ENCODE measurements around the gene CCDC15. TPM values are rescaled to one million over a fixed set of nuclear protein-coding genes. Genes with fewer than 3 reads are reported as not detected.

CCDC15 gene
- total and polyA plus RNA-seq, 2 of the 13 experiments (the other 11 are each of a cell fraction or from before 2014, with no cell fraction given): 2.2 to 4.6 TPM

DNA sequence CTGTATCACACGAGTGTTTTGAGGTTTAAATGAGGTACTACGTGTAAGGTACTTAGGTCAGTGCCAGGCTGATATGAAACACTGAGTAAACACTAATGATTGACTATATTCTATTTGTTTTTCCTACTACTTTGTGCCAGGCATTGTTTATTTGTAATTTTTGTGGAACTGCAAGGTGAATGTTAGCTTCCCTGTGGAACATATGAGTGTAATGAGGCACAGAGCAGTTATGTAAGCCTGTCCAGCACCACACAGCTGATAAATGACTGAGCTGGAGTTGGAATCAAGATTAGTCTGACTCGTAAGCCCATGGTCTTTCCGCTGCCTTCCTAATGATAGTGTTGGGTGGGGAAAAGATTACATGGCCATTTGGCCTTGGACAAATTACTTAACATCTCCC lies 115.0 kb downstream of the CCDC15 start:
- H3K9ac ChIP-seq (ENCODE audit: insufficient read depth, low read depth, low read length): no peak overlapping the region
- H3K9me3 ChIP-seq (ENCODE audit: low read length): no peaks in the 10 kb centered on the region
- no peak overlapping the region for H3K4me3 ChIP-seq (replicated peaks in 1 of 3; ENCODE audit: insufficient read depth in 1 of 3, low read depth in 2 of 3, low read length in 3 of 3)
- no peak overlapping the region for H3K27ac ChIP-seq (ENCODE audit: extremely low read length, insufficient read depth, low read length)
- H2AFZ ChIP-seq (ENCODE audit: low read length): no peak overlapping the region
- ATAC-seq (no peak), FAIRE-seq (no peak), DNase-seq (ENCODE audit: low spot score) (no peak)
- CTCF ChIA-PET (ENCODE audit: low intra/inter-chr PET ratio, low total read pairs): no interaction called here
- intact Hi-C loops (cut with micrococcal nuclease; ENCODE audit: unreplicated experiment): no loop called here
- TF ChIP-seq, protein P1, sequence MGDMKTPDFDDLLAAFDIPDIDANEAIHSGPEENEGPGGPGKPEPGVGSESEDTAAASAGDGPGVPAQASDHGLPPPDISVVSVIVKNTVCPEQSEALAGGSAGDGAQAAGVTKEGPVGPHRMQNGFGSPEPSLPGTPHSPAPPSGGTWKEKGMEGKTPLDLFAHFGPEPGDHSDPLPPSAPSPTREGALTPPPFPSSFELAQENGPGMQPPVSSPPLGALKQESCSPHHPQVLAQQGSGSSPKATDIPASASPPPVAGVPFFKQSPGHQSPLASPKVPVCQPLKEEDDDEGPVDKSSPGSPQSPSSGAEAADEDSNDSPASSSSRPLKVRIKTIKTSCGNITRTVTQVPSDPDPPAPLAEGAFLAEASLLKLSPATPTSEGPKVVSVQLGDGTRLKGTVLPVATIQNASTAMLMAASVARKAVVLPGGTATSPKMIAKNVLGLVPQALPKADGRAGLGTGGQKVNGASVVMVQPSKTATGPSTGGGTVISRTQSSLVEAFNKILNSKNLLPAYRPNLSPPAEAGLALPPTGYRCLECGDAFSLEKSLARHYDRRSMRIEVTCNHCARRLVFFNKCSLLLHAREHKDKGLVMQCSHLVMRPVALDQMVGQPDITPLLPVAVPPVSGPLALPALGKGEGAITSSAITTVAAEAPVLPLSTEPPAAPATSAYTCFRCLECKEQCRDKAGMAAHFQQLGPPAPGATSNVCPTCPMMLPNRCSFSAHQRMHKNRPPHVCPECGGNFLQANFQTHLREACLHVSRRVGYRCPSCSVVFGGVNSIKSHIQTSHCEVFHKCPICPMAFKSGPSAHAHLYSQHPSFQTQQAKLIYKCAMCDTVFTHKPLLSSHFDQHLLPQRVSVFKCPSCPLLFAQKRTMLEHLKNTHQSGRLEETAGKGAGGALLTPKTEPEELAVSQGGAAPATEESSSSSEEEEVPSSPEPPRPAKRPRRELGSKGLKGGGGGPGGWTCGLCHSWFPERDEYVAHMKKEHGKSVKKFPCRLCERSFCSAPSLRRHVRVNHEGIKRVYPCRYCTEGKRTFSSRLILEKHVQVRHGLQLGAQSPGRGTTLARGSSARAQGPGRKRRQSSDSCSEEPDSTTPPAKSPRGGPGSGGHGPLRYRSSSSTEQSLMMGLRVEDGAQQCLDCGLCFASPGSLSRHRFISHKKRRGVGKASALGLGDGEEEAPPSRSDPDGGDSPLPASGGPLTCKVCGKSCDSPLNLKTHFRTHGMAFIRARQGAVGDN (CRISPR knock-in tag; IDR thresholded peaks at IDR 0.05): no peak
- TF ChIP-seq ZNF138 (CRISPR knock-in tag; IDR thresholded peaks at IDR 0.05; ENCODE audit: low read depth) (no peak), KDM1A (CRISPR knock-in tag; IDR thresholded peaks at IDR 0.05) (no peak), ZNF121 (CRISPR knock-in tag; IDR thresholded peaks at IDR 0.05) (no peak), ZNF253 (CRISPR knock-in tag; IDR thresholded peaks at IDR 0.05; ENCODE audit: borderline replicate concordance) (no peak), ZSCAN20 (CRISPR knock-in tag; IDR thresholded peaks at IDR 0.05; ENCODE audit: borderline replicate concordance) (no peak), NFKB2 (CRISPR knock-in tag; IDR thresholded peaks at IDR 0.05; ENCODE audit: borderline replicate concordance) (no peak), SRSF4 (IDR thresholded peaks at IDR 0.05; ENCODE audit: low read depth, low read length, poor library complexity, severe bottlenecking) (no peak)
- TF ChIP-seq, protein P2, sequence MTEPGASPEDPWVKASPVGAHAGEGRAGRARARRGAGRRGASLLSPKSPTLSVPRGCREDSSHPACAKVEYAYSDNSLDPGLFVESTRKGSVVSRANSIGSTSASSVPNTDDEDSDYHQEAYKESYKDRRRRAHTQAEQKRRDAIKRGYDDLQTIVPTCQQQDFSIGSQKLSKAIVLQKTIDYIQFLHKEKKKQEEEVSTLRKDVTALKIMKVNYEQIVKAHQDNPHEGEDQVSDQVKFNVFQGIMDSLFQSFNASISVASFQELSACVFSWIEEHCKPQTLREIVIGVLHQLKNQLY (CRISPR knock-in tag; IDR thresholded peaks at IDR 0.05): no peak
- TF ChIP-seq, protein P3, sequence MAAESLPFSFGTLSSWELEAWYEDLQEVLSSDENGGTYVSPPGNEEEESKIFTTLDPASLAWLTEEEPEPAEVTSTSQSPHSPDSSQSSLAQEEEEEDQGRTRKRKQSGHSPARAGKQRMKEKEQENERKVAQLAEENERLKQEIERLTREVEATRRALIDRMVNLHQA (CRISPR knock-in tag; IDR thresholded peaks at IDR 0.05): no peak
- TF ChIP-seq, protein P4, sequence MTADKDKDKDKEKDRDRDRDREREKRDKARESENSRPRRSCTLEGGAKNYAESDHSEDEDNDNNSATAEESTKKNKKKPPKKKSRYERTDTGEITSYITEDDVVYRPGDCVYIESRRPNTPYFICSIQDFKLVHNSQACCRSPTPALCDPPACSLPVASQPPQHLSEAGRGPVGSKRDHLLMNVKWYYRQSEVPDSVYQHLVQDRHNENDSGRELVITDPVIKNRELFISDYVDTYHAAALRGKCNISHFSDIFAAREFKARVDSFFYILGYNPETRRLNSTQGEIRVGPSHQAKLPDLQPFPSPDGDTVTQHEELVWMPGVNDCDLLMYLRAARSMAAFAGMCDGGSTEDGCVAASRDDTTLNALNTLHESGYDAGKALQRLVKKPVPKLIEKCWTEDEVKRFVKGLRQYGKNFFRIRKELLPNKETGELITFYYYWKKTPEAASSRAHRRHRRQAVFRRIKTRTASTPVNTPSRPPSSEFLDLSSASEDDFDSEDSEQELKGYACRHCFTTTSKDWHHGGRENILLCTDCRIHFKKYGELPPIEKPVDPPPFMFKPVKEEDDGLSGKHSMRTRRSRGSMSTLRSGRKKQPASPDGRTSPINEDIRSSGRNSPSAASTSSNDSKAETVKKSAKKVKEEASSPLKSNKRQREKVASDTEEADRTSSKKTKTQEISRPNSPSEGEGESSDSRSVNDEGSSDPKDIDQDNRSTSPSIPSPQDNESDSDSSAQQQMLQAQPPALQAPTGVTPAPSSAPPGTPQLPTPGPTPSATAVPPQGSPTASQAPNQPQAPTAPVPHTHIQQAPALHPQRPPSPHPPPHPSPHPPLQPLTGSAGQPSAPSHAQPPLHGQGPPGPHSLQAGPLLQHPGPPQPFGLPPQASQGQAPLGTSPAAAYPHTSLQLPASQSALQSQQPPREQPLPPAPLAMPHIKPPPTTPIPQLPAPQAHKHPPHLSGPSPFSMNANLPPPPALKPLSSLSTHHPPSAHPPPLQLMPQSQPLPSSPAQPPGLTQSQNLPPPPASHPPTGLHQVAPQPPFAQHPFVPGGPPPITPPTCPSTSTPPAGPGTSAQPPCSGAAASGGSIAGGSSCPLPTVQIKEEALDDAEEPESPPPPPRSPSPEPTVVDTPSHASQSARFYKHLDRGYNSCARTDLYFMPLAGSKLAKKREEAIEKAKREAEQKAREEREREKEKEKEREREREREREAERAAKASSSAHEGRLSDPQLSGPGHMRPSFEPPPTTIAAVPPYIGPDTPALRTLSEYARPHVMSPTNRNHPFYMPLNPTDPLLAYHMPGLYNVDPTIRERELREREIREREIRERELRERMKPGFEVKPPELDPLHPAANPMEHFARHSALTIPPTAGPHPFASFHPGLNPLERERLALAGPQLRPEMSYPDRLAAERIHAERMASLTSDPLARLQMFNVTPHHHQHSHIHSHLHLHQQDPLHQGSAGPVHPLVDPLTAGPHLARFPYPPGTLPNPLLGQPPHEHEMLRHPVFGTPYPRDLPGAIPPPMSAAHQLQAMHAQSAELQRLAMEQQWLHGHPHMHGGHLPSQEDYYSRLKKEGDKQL (CRISPR knock-in tag; IDR thresholded peaks at IDR 0.05; ENCODE audit: low read depth): no peak
- no peaks in the 10 kb centered on the region for H4K20me1 ChIP-seq (ENCODE audit: insufficient read depth, low read length)
- BruUV-seq (replicated peaks): no TSS peak
- POLR2A ChIA-PET: no interaction called here
- no peaks in the 10 kb centered on the region for H3K79me2 ChIP-seq (ENCODE audit: insufficient read depth, low read length)
- WGBS (ENCODE audit: low lambda C conversion rate): 53% methylated on average over 4 of the region's 4 CpGs
- in situ Hi-C loops (cut with HindIII; ENCODE audit: extremely low pct_ligation_motif_present, low pct_unique_long_range_greater_than_20kb): no loop called here
- no peak overlapping the region for H3K4me2 ChIP-seq (ENCODE audit: low read depth, low read length)
- H3K4me1 ChIP-seq (ENCODE audit: insufficient read depth, low read length): peaks cover 62% of the 10 kb centered on the region
- H3K36me3 ChIP-seq (replicated peaks in 1 of 2; ENCODE audit: control insufficient read depth in 1 of 2, insufficient read depth in 2 of 2, low read length in 2 of 2): no peaks in the 10 kb centered on the region
- peaks cover 0 to 1% of the 10 kb centered on the region in 2 experiments; a peak in 2 of 5 replicates for H3K27me3 ChIP-seq (ENCODE audit: control insufficient read depth in 1 of 2, insufficient read depth in 2 of 2, low read length in 2 of 2)

Data from HepG2 (cell line).